HEK293 (cell line): ENCODE data around the gene AURKB.

Experiments used
- HOXD13 ChIP-seq: sonication (generic); formaldehyde crosslinking; IDR thresholded peaks from 2 replicates; pipeline ENCODE4 v1.8.0; 2022; ENCODE audit warnings: missing genetic modification reagents, borderline replicate concordance
- PRDM2 ChIP-seq: fragments of 450-650 bp; formaldehyde crosslinking; IDR thresholded peaks from 2 replicates; pipeline ENCODE4 v1.5.1; 2016; ENCODE audit warnings: missing biosample characterization, missing genetic modification characterization, borderline replicate concordance
- REPIN1 ChIP-seq: fragments of 450-650 bp; formaldehyde crosslinking; IDR thresholded peaks from 2 replicates; pipeline ENCODE4 v1.5.1; 2017; ENCODE audit warnings: missing biosample characterization, missing genetic modification characterization, low read depth
- YY1 ChIP-seq: fragments of 450-650 bp; formaldehyde crosslinking; IDR thresholded peaks from 2 replicates; pipeline ENCODE4 v1.5.1; 2018; ENCODE audit warnings: missing biosample characterization, missing genetic modification characterization
- ZBTB21 ChIP-seq: fragments of 450-650 bp; formaldehyde crosslinking; IDR thresholded peaks from 2 replicates; pipeline ENCODE4 v1.5.1; 2017; ENCODE audit warnings: missing biosample characterization, missing genetic modification characterization
- ZBTB49 ChIP-seq: fragments of 450-650 bp; formaldehyde crosslinking; IDR thresholded peaks from 2 replicates; pipeline ENCODE4 v1.5.1; 2016; ENCODE audit warnings: missing biosample characterization, missing genetic modification characterization, low read depth
- ZNF121 ChIP-seq: fragments of 450-650 bp; formaldehyde crosslinking; IDR thresholded peaks from 2 replicates; pipeline ENCODE4 v1.5.1; 2016; ENCODE audit warnings: missing biosample characterization, missing genetic modification characterization
- ZNF214 ChIP-seq: fragments of 450-650 bp; formaldehyde crosslinking; IDR thresholded peaks from 2 replicates; pipeline ENCODE4 v1.5.1; 2017; ENCODE audit warnings: missing biosample characterization, mild to moderate bottlenecking, missing genetic modification characterization, borderline replicate concordance
- ZNF223 ChIP-seq: fragments of 450-650 bp; formaldehyde crosslinking; IDR thresholded peaks from 2 replicates; pipeline ENCODE4 v1.5.1; 2016; ENCODE audit warnings: missing biosample characterization, missing genetic modification characterization
- ZNF324 ChIP-seq: fragments of 450-650 bp; formaldehyde crosslinking; IDR thresholded peaks from 2 replicates; pipeline ENCODE4 v1.5.1; 2016; ENCODE audit warnings: missing biosample characterization, missing genetic modification characterization
- ZNF426 ChIP-seq: fragments of 450-650 bp; formaldehyde crosslinking; IDR thresholded peaks from 2 replicates; pipeline ENCODE4 v1.5.1; 2017; ENCODE audit warnings: missing biosample characterization, missing genetic modification characterization, mild to moderate bottlenecking, inconsistent platforms, moderate library complexity
- ZNF548 ChIP-seq: fragments of 450-650 bp; formaldehyde crosslinking; IDR thresholded peaks from 2 replicates; pipeline ENCODE4 v1.5.1; 2016; ENCODE audit warnings: missing biosample characterization, missing genetic modification characterization
- ZNF558 ChIP-seq: fragments of 450-650 bp; formaldehyde crosslinking; IDR thresholded peaks from 2 replicates; pipeline ENCODE4 v1.5.1; 2016; ENCODE audit warnings: missing biosample characterization, missing genetic modification characterization
- ZNF621 ChIP-seq: fragments of 450-650 bp; formaldehyde crosslinking; IDR thresholded peaks from 2 replicates; pipeline ENCODE4 v1.5.1; 2017; ENCODE audit warnings: missing biosample characterization, missing genetic modification characterization
- ZNF623 ChIP-seq: fragments of 450-650 bp; formaldehyde crosslinking; IDR thresholded peaks from 2 replicates; pipeline ENCODE4 v1.5.1; 2016; ENCODE audit warnings: missing biosample characterization, missing genetic modification characterization
- ZNF645 ChIP-seq: fragments of 450-650 bp; formaldehyde crosslinking; IDR thresholded peaks from 2 replicates; pipeline ENCODE4; 2016; ENCODE audit warnings: missing biosample characterization, missing genetic modification characterization
- ZNF670 ChIP-seq: fragments of 450-650 bp; formaldehyde crosslinking; IDR thresholded peaks from 2 replicates; pipeline ENCODE4 v1.5.1; 2016; ENCODE audit warnings: missing biosample characterization, missing genetic modification characterization, low read depth
- ZNF701 ChIP-seq: fragments of 450-650 bp; formaldehyde crosslinking; IDR thresholded peaks from 2 replicates; pipeline ENCODE4 v1.5.1; 2016; ENCODE audit warnings: missing biosample characterization, missing genetic modification characterization
- ZNF768 ChIP-seq: fragments of 450-650 bp; formaldehyde crosslinking; IDR thresholded peaks from 2 replicates; pipeline ENCODE4 v1.5.1; 2018; ENCODE audit warnings: missing biosample characterization, mild to moderate bottlenecking, missing genetic modification characterization
- ZNF785 ChIP-seq: fragments of 450-650 bp; formaldehyde crosslinking; IDR thresholded peaks from 2 replicates; pipeline ENCODE4 v1.5.1; 2016; ENCODE audit warnings: missing biosample characterization, missing genetic modification characterization
- ZSCAN18 ChIP-seq: fragments of 450-650 bp; formaldehyde crosslinking; IDR thresholded peaks from 2 replicates; pipeline ENCODE4 v1.5.1; 2016; ENCODE audit warnings: missing biosample characterization, missing genetic modification characterization
- ZSCAN30 ChIP-seq: fragments of 450-650 bp; IDR thresholded peaks from 2 replicates; pipeline ENCODE4 v1.5.1; 2018; ENCODE audit warnings: missing biosample characterization, mild to moderate bottlenecking, missing genetic modification characterization, moderate library complexity
- TF ChIP-seq, protein P1 (sequence below): fragments of 450-650 bp; formaldehyde crosslinking; IDR thresholded peaks from 2 replicates; pipeline ENCODE4 v1.5.1; 2016; ENCODE audit warnings: missing biosample characterization, missing genetic modification characterization
- TF ChIP-seq, protein P2 (sequence below): fragments of 450-650 bp; formaldehyde crosslinking; IDR thresholded peaks from 2 replicates; pipeline ENCODE4 v1.5.1; 2016; ENCODE audit warnings: missing biosample characterization, missing genetic modification characterization

AURKB gene

GRCh38 chr17:8226536-8227237 is 16.3 kb upstream of the AURKB start (continued):
- TF ChIP-seq HOXD13 (CRISPR knock-in tag) (no peak), ZNF121 (tag by site-specific recombination) (no peak), ZNF558 (tag by site-specific recombination) (no peak), ZNF768 (tag by site-specific recombination) (no peak), ZNF623 (tag by site-specific recombination) (peak; percentile 5; the same call in 1 of the 2 replicates), YY1 (tag by site-specific recombination) (peak; percentile 29; the same call in 1 of the 2 replicates), ZNF701 (tag by site-specific recombination) (no peak), PRDM2 (tag by site-specific recombination) (no peak), ZSCAN30 (tag by site-specific recombination) (peak; percentile 18; the same call in 1 of the 2 replicates), ZNF645 (tag by site-specific recombination) (no peak), ZNF670 (no peak), ZNF548 (tag by site-specific recombination) (no peak), ZNF621 (tag by site-specific recombination) (no peak), ZBTB21 (tag by site-specific recombination) (peak; percentile 32; the same call in 1 of the 2 replicates), ZNF214 (0 out of 2 replicates have a peak, but pooled peaks have one; percentile 23), REPIN1 (tag by site-specific recombination) (peak; percentile 54; the same call in 1 of the 2 replicates), ZNF223 (tag by site-specific recombination) (no peak), ZBTB49 (tag by site-specific recombination) (no peak), ZSCAN18 (peak; percentile 38; the same call in 1 of the 2 replicates), ZNF426 (tag by site-specific recombination) (no peak), ZNF324 (tag by site-specific recombination) (peak; percentile 75), ZNF785 (tag by site-specific recombination) (no peak)
- TF ChIP-seq, protein P1, sequence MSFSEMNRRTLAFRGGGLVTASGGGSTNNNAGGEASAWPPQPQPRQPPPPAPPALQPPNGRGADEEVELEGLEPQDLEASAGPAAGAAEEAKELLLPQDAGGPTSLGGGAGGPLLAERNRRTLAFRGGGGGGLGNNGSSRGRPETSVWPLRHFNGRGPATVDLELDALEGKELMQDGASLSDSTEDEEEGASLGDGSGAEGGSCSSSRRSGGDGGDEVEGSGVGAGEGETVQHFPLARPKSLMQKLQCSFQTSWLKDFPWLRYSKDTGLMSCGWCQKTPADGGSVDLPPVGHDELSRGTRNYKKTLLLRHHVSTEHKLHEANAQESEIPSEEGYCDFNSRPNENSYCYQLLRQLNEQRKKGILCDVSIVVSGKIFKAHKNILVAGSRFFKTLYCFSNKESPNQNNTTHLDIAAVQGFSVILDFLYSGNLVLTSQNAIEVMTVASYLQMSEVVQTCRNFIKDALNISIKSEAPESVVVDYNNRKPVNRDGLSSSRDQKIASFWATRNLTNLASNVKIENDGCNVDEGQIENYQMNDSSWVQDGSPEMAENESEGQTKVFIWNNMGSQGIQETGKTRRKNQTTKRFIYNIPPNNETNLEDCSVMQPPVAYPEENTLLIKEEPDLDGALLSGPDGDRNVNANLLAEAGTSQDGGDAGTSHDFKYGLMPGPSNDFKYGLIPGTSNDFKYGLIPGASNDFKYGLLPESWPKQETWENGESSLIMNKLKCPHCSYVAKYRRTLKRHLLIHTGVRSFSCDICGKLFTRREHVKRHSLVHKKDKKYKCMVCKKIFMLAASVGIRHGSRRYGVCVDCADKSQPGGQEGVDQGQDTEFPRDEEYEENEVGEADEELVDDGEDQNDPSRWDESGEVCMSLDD (tag by site-specific recombination), result no peak; the same call in 1 of the 2 replicates
- TF ChIP-seq, protein P2, sequence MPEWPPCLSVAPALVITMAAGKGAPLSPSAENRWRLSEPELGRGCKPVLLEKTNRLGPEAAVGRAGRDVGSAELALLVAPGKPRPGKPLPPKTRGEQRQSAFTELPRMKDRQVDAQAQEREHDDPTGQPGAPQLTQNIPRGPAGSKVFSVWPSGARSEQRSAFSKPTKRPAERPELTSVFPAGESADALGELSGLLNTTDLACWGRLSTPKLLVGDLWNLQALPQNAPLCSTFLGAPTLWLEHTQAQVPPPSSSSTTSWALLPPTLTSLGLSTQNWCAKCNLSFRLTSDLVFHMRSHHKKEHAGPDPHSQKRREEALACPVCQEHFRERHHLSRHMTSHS (tag by site-specific recombination), result no peak
